HG03520 (cell line): ENCODE results near the gene CD99L2.
"Not testable (repeated sequence)": the region's sequence is repeated elsewhere in the genome, so short reads cannot be mapped to it uniquely, and the experiment has no call there.

Experiments
- ATAC-seq: cut with Tn5 transposase; IDR thresholded peaks from one replicate; pipeline ENCODE4 v1.9.1; 2021; ENCODE audit warnings: mild to moderate bottlenecking, moderate library complexity; ENCODE audit not compliant: unreplicated experiment

The CD99L2 gene

DNA sequence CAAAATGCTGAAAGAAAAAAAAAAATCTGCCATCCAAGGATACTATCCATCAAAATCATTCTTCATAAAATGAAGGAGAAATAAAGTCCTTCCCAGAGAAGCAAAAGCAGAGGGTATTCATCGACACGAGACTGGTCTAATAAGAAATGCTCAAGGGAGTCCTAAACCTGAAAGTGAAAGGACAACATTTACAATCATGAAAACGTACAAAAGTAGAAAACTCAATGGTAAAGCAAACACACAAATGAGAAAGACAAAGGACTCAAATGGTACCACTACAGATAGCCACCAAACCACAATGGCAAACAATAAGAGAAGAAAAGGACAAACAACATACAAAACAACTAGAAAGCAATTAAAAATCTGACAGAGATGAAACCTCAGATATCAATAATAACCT, 41.0 kb downstream of the CD99L2 start:
- ATAC-seq, result no peak

DNA sequence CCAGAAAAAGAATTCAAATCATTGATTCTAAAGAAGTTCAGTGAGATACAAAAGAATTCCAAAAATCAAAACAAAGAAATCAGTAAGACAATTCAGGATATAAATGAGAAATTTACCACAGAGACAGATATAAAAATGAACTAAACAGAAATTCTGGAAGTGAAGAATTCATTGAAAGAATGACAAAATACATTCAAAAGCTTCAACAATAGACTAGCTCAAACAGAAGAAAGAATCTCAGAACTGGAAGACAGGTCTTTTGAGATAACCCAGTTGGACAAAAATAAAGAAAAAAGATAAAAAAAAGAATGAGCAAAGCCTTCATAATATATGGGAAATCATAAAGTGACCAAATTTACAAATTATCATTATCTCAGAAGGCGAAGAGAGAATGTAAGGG, 41.7 kb downstream of the CD99L2 start:
- no peak for ATAC-seq

DNA sequence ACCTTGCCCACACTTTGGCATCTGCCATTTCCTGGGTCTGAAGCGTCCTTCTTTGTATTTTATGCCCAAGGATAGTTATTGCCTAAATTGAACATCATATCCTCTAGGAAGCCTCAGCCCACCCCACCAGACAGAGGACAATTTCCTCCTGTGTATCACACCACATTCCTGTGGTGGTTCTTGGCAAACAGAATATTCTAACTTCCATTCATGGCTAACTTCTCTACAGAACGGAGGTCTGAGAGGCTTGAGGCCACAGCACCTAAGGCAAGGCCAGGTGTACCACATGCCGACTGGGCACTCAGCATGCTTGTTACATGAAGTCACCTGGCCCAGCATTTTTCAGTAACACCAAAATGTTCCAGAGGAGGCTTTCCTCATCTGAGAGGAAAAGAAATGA, 42.4 kb downstream of the CD99L2 start:
- no peak for ATAC-seq

GRCh38 chrX:150854856-150855255, 43.6 kb downstream of the CD99L2 start:
- ATAC-seq, result no peak

DNA sequence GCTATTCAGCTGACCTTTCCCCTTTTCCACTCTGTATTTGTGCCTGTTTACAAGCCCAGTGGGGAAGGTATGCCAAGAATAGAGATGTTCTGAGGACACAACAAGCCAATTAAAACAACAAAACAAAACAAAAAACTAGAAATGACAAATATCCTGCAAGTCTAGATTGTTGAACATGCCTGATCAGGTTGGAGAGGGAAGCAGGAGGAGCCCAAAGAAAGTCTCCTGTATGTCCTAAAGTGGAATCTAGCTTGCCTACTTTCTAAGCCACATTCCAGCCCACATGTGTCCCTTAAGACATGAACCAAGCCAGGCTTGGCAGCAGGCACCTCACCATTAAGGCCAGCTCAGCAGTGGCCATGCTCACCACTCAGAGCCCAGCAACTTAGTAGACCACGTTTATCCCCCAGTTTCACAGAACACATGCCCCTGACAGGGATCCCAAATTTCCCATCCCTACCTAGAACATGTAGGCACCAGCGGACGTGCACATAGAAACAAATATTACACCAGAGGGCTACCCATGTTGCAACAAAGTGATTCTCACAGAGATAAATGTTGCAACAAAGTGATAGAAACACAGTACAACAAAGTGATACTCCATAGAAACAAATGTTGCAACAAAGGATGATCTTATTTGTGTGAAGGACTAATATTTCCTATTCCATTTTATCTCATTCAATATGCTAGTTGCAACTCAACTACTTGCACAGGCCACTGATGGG, 48.3 kb downstream of the CD99L2 start:
- ATAC-seq, result no peak

GRCh38 chrX:150849486-150849885, 49.0 kb downstream of the CD99L2 start:
- ATAC-seq, result no peak

GRCh38 chrX:150848914-150849365, 49.5 kb downstream of the CD99L2 start:
- ATAC-seq, result no peak

GRCh38 chrX:150847088-150847487, 51.4 kb downstream of the CD99L2 start:
- ATAC-seq, result no peak

GRCh38 chrX:150846130-150846529, 52.3 kb downstream of the CD99L2 start:
- ATAC-seq, result no peak

GRCh38 chrX:150845091-150845490, 53.4 kb downstream of the CD99L2 start:
- ATAC-seq, result no peak

DNA sequence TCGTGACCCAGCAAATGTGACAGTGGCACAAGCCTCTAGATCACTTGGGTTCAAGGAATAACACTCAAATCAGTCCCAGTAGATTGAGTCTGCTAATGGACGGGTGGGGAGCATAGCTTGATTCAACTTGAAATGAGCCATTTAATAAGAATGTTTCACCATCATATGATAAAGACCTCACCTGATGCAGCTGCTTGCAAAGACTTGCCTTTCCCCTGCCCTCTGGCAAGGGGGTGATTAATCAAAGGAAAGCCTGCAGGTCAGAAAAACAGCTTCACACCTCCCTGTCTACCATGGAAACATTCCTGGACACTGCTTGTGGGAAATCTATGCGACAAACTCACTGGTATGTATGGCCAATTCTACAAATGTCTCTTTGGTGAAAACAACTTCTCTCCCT, 54.5 kb downstream of the CD99L2 start:
- no peak for ATAC-seq

DNA sequence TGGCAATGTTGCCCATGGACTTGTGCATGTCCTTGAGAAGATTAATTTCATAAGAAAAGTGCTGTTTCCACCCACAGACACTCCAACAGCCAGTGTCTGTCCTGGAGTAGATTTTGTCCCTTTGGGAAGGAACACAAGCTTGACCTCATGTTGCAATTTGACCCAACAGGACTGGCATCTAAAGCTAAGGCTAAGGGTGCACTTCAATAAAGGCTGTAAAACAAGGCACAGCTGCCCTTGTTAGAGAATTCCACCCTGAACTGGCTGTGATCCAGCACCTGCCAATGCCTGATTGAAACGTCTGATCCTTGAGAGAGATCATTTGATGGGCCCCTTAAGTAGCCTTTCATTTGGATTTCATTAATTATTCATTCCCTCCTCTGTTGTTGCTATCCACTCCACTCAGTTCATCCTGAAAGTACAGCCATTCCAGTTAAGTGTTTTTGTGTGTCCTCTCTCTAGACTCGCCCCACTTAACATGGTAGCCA, 56.2 kb downstream of the CD99L2 start:
- no peak for ATAC-seq

GRCh38 chrX:150841456-150842197, 56.8 kb downstream of the CD99L2 start:
- no peak for ATAC-seq

DNA sequence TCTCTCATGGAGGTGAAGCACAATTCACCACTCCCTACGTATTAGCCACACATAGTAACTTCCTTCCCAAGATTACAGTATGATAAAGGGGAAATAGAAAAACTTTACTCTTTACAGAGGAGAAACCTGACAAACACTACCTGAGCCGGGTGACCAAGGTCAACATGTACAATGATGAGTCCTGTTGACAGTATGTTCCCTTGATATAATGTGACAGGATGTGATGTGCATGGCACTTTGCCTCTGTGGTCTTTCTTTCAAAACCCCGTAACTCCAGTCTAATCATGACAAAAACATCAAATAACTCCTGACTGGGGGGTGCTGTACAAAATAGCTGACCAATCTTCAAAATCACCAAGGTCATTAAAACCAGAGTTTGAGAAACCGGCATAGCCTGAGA, 60.6 kb downstream of the CD99L2 start:
- ATAC-seq, result no peak

DNA sequence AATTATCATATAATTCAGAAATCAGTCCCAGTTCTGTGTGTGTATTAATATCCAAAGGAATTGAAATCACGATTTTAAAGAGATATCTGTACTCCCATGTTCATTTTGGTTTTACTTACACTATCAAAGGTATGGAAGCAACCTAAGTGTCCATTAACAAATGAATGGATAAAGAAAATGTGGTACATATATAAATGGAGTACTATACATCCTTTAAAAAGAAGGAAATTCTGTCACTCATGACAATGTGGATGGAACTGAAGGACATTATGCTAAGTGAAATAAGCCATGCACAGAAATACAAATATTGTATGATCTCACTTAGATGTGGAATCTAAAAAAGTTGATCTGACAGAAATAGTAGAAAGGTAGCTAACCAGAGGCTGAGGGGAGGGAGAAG, 63.8 kb downstream of the CD99L2 start:
- no peak for ATAC-seq

DNA sequence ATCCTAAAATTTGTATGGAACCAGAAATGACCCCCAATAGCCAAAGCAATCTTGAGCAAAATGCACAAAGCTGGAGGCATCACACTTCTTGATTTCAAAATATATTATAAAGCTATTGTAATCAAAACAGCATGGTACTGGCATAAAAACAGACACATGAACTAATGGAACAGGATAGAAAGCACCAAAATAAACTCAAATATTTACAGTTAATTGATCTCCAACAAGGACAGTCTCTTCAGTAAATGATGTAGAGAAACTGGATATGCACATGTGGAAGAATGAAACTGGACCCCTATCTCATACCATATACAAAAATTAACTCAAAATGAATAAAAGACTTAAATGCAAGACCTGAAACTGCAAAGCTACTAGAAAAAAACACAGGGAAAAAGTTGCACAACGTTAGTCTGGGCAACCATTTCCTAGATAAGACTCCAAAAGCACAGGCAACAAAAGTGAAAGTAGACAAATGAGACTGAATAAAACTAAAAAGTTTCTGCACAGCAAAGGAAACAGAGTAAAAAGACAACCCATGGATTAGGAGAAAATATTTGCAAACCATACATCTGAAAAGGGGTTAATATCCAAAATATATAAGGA, 64.9 kb downstream of the CD99L2 start:
- ATAC-seq, result no peak

DNA sequence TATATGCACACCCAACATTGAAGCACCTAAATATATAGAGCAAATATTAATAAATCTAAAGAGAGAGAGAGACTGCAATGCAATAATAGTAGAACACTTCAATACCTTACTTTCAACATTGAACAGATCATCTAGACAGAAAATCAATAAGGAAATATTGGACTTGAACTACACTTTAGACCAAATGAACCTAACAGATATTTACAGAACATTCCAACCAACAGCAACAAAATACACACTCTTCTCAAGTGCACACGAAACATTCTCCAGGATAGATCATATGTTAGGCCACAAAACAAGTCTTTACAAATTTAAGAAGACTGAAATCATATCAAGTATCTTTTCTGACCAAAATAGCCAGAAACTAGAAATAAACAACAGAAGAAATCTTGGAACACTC, 66.6 kb downstream of the CD99L2 start:
- ATAC-seq, result no peak

GRCh38 chrX:150828785-150829184, 69.7 kb downstream of the CD99L2 start:
- no peak for ATAC-seq

DNA sequence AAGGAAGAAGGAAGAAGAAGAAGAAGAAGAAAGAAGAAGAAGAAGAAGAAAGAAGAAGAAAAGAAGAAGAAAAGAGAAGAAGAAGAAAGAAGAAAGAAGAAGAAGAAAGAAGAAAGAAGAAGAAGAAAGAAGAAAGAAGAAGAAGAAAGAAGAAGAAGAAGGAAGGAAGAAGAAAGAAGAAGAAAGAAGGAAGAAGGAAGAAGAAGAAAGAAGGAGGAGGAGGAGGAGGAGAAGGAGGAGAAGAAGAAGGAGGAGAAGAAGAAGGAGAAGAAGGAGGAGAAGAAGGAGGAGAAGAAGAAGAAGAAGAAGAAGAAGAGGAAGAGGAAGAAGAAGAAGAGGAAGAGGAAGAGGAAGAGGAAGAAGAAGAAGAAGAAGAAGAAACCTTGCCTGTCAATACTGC, 74.1 kb downstream of the CD99L2 start:
- not testable (repeated sequence) for ATAC-seq

- not testable (repeated sequence) for ATAC-seq
These were observed 74.6 kb downstream of the CD99L2 start for GRCh38 chrX:150823826-150824225.

GRCh38 chrX:150821971-150822370, 76.5 kb downstream of the CD99L2 start:
- ATAC-seq, result no peak

DNA sequence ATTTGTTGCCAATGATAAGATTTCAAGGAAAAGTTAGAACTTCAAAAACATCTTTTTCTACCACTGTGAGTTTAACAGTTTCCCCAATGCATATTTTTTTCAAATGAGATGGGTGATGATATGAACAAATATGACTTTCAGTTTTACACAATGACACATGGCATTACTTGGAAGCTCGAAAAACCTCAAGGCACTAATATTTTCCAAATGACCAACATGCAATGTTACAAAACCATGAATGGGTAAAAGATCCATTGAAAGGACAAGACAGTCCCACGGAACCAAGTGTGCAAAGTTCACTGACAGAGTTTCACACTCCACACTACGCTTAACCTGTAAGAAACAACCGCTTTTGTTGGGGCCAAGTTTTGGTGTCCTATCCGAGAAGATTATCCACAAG, 84.5 kb downstream of the CD99L2 start:
- ATAC-seq, result no peak
